Astrocyte (in vitro differentiated cells and primary cell): ENCODE measurements around the gene SLC45A2. TPM values are rescaled to one million over a fixed set of nuclear protein-coding genes. Genes with fewer than 3 reads are reported as not detected.
A peak's percentile ranks its signal among the peaks of the same experiment; 100 is the strongest.
"Not testable (repeated sequence)": the region's sequence is repeated elsewhere in the genome, so short reads cannot be mapped to it uniquely, and the experiment has no call there.

Source experiments
- DNase-seq: peaks from one replicate; pipeline ENCODE4 v3.0.0-alpha.2; 2010; ENCODE audit warnings: low read depth
- FAIRE-seq: peaks from 2 replicates; lab custom pipeline; 2011; peaks lifted over from hg19 to GRCh38; lab: Jason Lieb, UNC
- H2AFZ ChIP-seq: 2 replicates; pipeline ENCODE4 v1.6.0; 2012; ENCODE audit warnings: low read depth, low read length, inconsistent platforms
- H3K27ac ChIP-seq: 2 replicates; pipeline ENCODE4 v1.5.1; 2011; ENCODE audit warnings: low read depth, low read length, inconsistent platforms
- H3K27me3 ChIP-seq: 2 replicates; pipeline ENCODE4 v1.6.0; 2011; ENCODE audit warnings: low read length, inconsistent platforms; ENCODE audit not compliant: insufficient read depth
- H3K36me3 ChIP-seq: 2 replicates; pipeline ENCODE4 v1.5.1; 2011; ENCODE audit warnings: low read length, inconsistent platforms; ENCODE audit not compliant: insufficient read depth
- H3K4me1 ChIP-seq: 2 replicates; pipeline ENCODE4 v1.5.1; 2011; ENCODE audit warnings: low read length, inconsistent platforms; ENCODE audit not compliant: insufficient read depth
- H3K4me2 ChIP-seq: 2 replicates; pipeline ENCODE4 v1.6.0; 2012; ENCODE audit warnings: low read length, inconsistent platforms
- H3K4me3 ChIP-seq: 2 replicates; pipeline ENCODE4 v1.5.1; 2011; ENCODE audit warnings: low read depth, mild to moderate bottlenecking, low read length, inconsistent platforms; ENCODE audit not compliant: insufficient read depth
- H3K79me2 ChIP-seq: 2 replicates; pipeline ENCODE4 v1.6.0; 2012; ENCODE audit warnings: mild to moderate bottlenecking, low read length, inconsistent platforms; ENCODE audit not compliant: insufficient read depth
- H3K9ac ChIP-seq: 2 replicates; pipeline ENCODE4 v1.6.0; 2012; ENCODE audit warnings: mild to moderate bottlenecking, low read length, inconsistent platforms
- H3K9me3 ChIP-seq: 2 replicates; pipeline ENCODE4 v1.5.1; 2012; ENCODE audit warnings: low read depth, mild to moderate bottlenecking, low read length, inconsistent platforms; ENCODE audit not compliant: insufficient read depth
- H4K20me1 ChIP-seq: 2 replicates; pipeline ENCODE4 v1.6.0; 2012; ENCODE audit warnings: low read length, inconsistent platforms; ENCODE audit not compliant: insufficient read depth
- H3K27ac Mint-ChIP-seq: one replicate; pipeline ENCODE4 v1.8.0; 2021; ENCODE audit warnings: mild to moderate bottlenecking, mixed read lengths; ENCODE audit not compliant: unreplicated experiment
- H3K27me3 Mint-ChIP-seq: one replicate; pipeline ENCODE4 v1.8.0; 2021; ENCODE audit warnings: low read depth, mixed read lengths; ENCODE audit not compliant: unreplicated experiment
- H3K36me3 Mint-ChIP-seq: one replicate; pipeline ENCODE4 v1.8.0; 2021; ENCODE audit warnings: low read depth, mixed read lengths; ENCODE audit not compliant: unreplicated experiment
- H3K4me1 Mint-ChIP-seq: one replicate; pipeline ENCODE4 v1.8.0; 2021; ENCODE audit warnings: low read depth, mixed read lengths; ENCODE audit not compliant: unreplicated experiment
- H3K4me3 Mint-ChIP-seq: one replicate; pipeline ENCODE4 v1.8.0; 2021; ENCODE audit warnings: mild to moderate bottlenecking, moderate library complexity, mixed read lengths; ENCODE audit not compliant: unreplicated experiment
- H3K9me3 Mint-ChIP-seq: one replicate; pipeline ENCODE4 v1.8.0; 2021; ENCODE audit warnings: mild to moderate bottlenecking, mixed read lengths; ENCODE audit not compliant: unreplicated experiment
- CTCF ChIP-seq: IDR thresholded peaks from 2 replicates; pipeline ENCODE4 v1.5.1; 2011; ENCODE audit warnings: low read depth, mild to moderate bottlenecking, inconsistent platforms, low read length, moderate library complexity; ENCODE audit not compliant: insufficient read depth
- EZH2 ChIP-seq: IDR thresholded peaks from 2 replicates; pipeline ENCODE4 v1.6.1; 2012; ENCODE audit warnings: mild to moderate bottlenecking, low read length, inconsistent platforms; ENCODE audit not compliant: insufficient read depth
- total RNA-seq: library from RNA; stranded (reverse); gene quantifications from 2 replicates; pipeline ENCODE4 v1.2.1, GENCODE V29; 2021

SLC45A2 gene
- total RNA-seq, 1 donor from 2014 or later, result 0.98 TPM

DNA sequence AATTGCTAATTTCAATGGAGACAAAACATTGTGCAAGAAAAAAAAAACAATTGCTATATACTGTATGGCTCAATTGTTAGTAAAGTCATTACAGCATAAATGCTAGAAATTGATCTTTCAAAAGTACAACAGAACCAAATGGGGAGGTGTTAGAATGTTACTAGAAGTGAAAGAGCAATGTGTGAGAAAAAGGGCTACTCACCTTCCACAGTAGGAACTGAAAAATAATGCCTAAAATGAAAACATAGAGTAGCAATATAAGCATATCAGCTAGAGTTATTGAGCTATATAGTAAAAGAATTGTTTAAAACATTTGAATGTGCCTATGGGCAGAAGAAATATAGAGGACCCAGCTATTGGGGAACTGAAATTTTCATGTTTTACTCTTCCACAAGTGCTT, 59.2 kb downstream of the SLC45A2 start:
- H3K4me3 Mint-ChIP-seq, result no peak overlapping the region
- H3K4me1 ChIP-seq, result no peaks in the 10 kb centered on the region
- no peak overlapping the region for H3K4me3 ChIP-seq
- H3K27me3 ChIP-seq, result no peaks in the 10 kb centered on the region
- H2AFZ ChIP-seq, result no peak overlapping the region
- H3K9me3 Mint-ChIP-seq, result no peaks in the 10 kb centered on the region
- H3K36me3 Mint-ChIP-seq, result no peaks in the 10 kb centered on the region
- no peak overlapping the region for H3K4me2 ChIP-seq
- H4K20me1 ChIP-seq, result no peaks in the 10 kb centered on the region
- peaks cover 7% of the 10 kb centered on the region for H3K4me1 Mint-ChIP-seq
- H3K79me2 ChIP-seq, result no peaks in the 10 kb centered on the region
- DNase-seq (no peak), FAIRE-seq (no peak)
- H3K9me3 ChIP-seq, result no peaks in the 10 kb centered on the region
- H3K27ac ChIP-seq, result no peak overlapping the region
- no peak overlapping the region for H3K27ac Mint-ChIP-seq
- peaks cover 2% of the 10 kb centered on the region for H3K27me3 Mint-ChIP-seq
- H3K36me3 ChIP-seq, result no peaks in the 10 kb centered on the region
- no peak overlapping the region for H3K9ac ChIP-seq
- TF ChIP-seq CTCF (no peak), EZH2 (no peak)

- no peaks in the 10 kb centered on the region for H3K27me3 ChIP-seq
- no peak for DNase-seq
- no peak overlapping the region for H3K4me3 Mint-ChIP-seq
- no peaks in the 10 kb centered on the region for H3K4me1 ChIP-seq
- H3K36me3 Mint-ChIP-seq, result no peaks in the 10 kb centered on the region
- no peak overlapping the region for H3K9ac ChIP-seq
- no peaks in the 10 kb centered on the region for H4K20me1 ChIP-seq
- no peaks in the 10 kb centered on the region for H3K9me3 ChIP-seq
- no peak overlapping the region for H3K27ac Mint-ChIP-seq
- no peaks in the 10 kb centered on the region for H3K36me3 ChIP-seq
- no peak overlapping the region for H3K27ac ChIP-seq
- no peak overlapping the region for H3K4me2 ChIP-seq
- peaks cover 26% of the 10 kb centered on the region for H3K9me3 Mint-ChIP-seq
- no peaks in the 10 kb centered on the region for H3K79me2 ChIP-seq
- no peak overlapping the region for H2AFZ ChIP-seq
- H3K4me3 ChIP-seq, result no peak overlapping the region
- TF ChIP-seq EZH2 (no peak), CTCF (no peak)
- H3K4me1 Mint-ChIP-seq, result peaks cover 7% of the 10 kb centered on the region
- no peak for FAIRE-seq
- H3K27me3 Mint-ChIP-seq, result peaks cover 4% of the 10 kb centered on the region
Observed at GRCh38 chr5:33921002-33921401, 63.5 kb downstream of the SLC45A2 start.

DNA sequence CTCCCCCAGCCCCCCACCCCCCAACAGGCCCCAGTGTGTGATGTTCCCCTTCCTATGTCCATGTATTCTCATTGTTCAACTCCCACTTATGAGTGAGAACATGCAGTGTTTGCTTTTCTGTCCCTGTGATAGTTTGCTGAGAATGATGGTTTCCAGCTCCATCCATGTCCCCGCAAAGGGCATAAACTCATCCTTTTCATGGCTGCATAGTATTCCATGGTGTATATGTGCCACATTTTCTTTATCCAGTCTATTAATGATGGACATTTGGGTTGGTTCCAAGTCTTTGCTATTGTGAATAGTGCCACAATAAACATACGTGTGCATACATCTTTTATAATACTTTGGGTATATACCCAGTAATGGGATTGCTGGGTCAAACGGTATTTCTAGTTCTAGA, 69.6 kb downstream of the SLC45A2 start:
- H3K9me3 ChIP-seq, H3K4me3 ChIP-seq, H3K79me2 ChIP-seq, H3K36me3 Mint-ChIP-seq, H3K27ac Mint-ChIP-seq, H3K36me3 ChIP-seq, DNase-seq, H3K4me2 ChIP-seq, H3K27ac ChIP-seq, H3K4me1 Mint-ChIP-seq, H3K4me1 ChIP-seq, FAIRE-seq, H4K20me1 ChIP-seq, H3K27me3 ChIP-seq, H3K4me3 Mint-ChIP-seq, H3K9ac ChIP-seq, H2AFZ ChIP-seq, H3K27me3 Mint-ChIP-seq: not testable (repeated sequence)
- H3K9me3 Mint-ChIP-seq, result peaks cover 36% of the 10 kb centered on the region

GRCh38 chr5:33906248-33906647, 78.2 kb downstream of the SLC45A2 start:
- not testable (repeated sequence) for H3K36me3 ChIP-seq, FAIRE-seq, H3K79me2 ChIP-seq, H3K27ac ChIP-seq, H4K20me1 ChIP-seq, H3K4me3 ChIP-seq, H3K4me1 Mint-ChIP-seq, H3K27me3 ChIP-seq, H3K9ac ChIP-seq, H3K4me2 ChIP-seq, H3K27me3 Mint-ChIP-seq, H3K4me3 Mint-ChIP-seq, H2AFZ ChIP-seq, H3K36me3 Mint-ChIP-seq, H3K27ac Mint-ChIP-seq, H3K4me1 ChIP-seq, H3K9me3 ChIP-seq
- DNase-seq, result peak; percentile 7
- peaks cover 27% of the 10 kb centered on the region for H3K9me3 Mint-ChIP-seq
